ENCODE measurements around the gene LRP1.
"Not testable (repeated sequence)": the region's sequence is repeated elsewhere in the genome, so short reads cannot be mapped to it uniquely, and the experiment has no call there.

DNA sequence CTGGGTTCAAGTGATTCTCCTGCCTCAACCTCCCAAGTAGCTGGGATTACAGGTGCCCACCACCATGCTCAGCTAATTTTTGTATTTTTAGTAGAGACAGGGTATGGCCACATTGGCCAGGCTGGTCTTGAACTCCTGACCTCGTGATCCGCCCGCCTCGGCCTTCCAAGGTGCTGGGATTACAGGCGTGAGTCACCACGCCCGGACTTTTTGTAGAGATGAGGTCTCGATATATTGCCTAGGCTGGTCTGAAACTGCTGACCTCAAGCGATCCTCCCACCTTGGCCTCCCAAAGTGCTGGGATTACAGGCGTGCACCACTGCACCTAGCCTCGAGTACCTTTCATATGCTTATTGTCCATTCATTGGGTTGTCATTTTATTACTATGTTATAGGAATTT is 7.6 kb upstream of the LRP1 start:
- TF ChIP-seq POLR2AphosphoS5 (IDR thresholded peaks at IDR 0.05; ENCODE audit: borderline replicate concordance, low read depth, low read length); EZH2 (IDR thresholded peaks at IDR 0.05): not testable (repeated sequence)

Data from SK-N-MC (cell line).